Sigmoid colon (tissue), 7 donors: Measurements from ENCODE around the gene SPC24. TPM values are rescaled to one million over a fixed set of nuclear protein-coding genes. Genes with fewer than 3 reads are reported as not detected.

ENCODE experiments used
- DNase-seq: peaks from one replicate; pipeline ENCODE4 v3.0.0-alpha.2; 2019
- H3K27ac ChIP-seq, 4 donors: fragments of 200-600 bp; sonication (generic); one replicate each; pipeline ENCODE4 v1.5.1; 2016 to 2019; ENCODE audit warnings: mild to moderate bottlenecking in 1 of 4
- H3K27me3 ChIP-seq, 3 donors: fragments of 200-600 bp; sonication (generic); one replicate each; pipeline ENCODE4 v1.5.1; 2019; ENCODE audit warnings: mild to moderate bottlenecking in 1 of 3
- H3K36me3 ChIP-seq, 4 donors: fragments of 200-600 bp; sonication (generic); one replicate each; pipeline ENCODE4 v1.5.1; 2016 to 2019
- H3K4me1 ChIP-seq, 4 donors: fragments of 200-600 bp; sonication (generic); one replicate each; pipeline ENCODE4 v1.5.1; 2017 to 2019
- H3K4me3 ChIP-seq, 4 donors: fragments of 200-600 bp; sonication (generic); one replicate each; pipeline ENCODE4 v1.5.1; 2017 to 2019; ENCODE audit warnings: mild to moderate bottlenecking in 2 of 4, moderate library complexity in 1 of 4
- H3K9me3 ChIP-seq, 4 donors: fragments of 200-600 bp in 3 of 4; sonication (generic) in 3 of 4; one replicate each; pipeline versions ENCODE4 v1.5.1 to v1.6.1; 2013 to 2019
- EP300 ChIP-seq, 4 donors: sonication (generic); formaldehyde crosslinking; IDR thresholded peaks; one replicate each; pipeline ENCODE4 v1.6.1; 2017; ENCODE audit warnings: antibody characterized with exemption in 4 of 4
- POLR2A ChIP-seq, 2 donors: fragments of 450-650 bp; IDR thresholded peaks; one replicate each; pipeline ENCODE4 v1.6.1; 2016; ENCODE audit warnings: antibody characterized with exemption in 2 of 2, mild to moderate bottlenecking in 2 of 2, moderate library complexity in 2 of 2
- POLR2AphosphoS5 ChIP-seq, 4 donors: sonication (generic); formaldehyde crosslinking; IDR thresholded peaks; one replicate each; pipeline ENCODE4 v1.6.1; 2017; ENCODE audit warnings: antibody characterized with exemption in 4 of 4
- WGBS, 2 donors: extraction: QIAGEN DNeasy Blood & Tissue Kit; methylation state at CpG; one replicate each; pipeline ENCODE4 v1.1.7; 2013; 5-methylcytosine and 5-hydroxymethylcytosine counted together
- intact Hi-C: fragments of 100-400 bp; cut with DNase I; formaldehyde crosslinking; loops from one replicate; pipeline ENCODE4 v1.15.1; 2023
- polyA plus RNA-seq, 3 donors: library from polyadenylated mRNA; stranded (reverse); fragments of 200-250 nt; gene quantifications; one replicate each; pipeline ENCODE4 v1.2.3, GENCODE V29; 2013
- total RNA-seq, 4 donors: library from RNA; depleted of rRNA; stranded (reverse); fragments of >200 nt; gene quantifications; one replicate each; pipeline ENCODE4 v1.1.0, GENCODE V29; 2016
- TF ChIP-seq, protein P1 (sequence below), 4 experiments: fragments of 450-650 bp in 3 of 4; fragments of 200-600 bp in 1 of 4; IDR thresholded peaks; one replicate each; pipeline ENCODE4 v1.5.1; 2016 to 2019; ENCODE audit warnings: antibody characterized with exemption in 4 of 4, mild to moderate bottlenecking in 3 of 4, moderate library complexity in 2 of 4
- donor health status: healthy with polysubstance abuse.
- donor health status: Bipolar disorder and iron deficiency.
- donor health status: healthy.

The SPC24 gene, protein sequence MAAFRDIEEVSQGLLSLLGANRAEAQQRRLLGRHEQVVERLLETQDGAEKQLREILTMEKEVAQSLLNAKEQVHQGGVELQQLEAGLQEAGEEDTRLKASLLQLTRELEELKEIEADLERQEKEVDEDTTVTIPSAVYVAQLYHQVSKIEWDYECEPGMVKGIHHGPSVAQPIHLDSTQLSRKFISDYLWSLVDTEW
- total RNA-seq (1 to 10 TPM in 3 of 4 donors, under 1 TPM in 1; 0.99 to 6.0 (median 2.8) TPM), polyA plus RNA-seq (10 to 100 TPM in 1 of 3 donors, 1 to 10 TPM in 2; 1.2 to 13.0 (median 2.1) TPM)

DNA sequence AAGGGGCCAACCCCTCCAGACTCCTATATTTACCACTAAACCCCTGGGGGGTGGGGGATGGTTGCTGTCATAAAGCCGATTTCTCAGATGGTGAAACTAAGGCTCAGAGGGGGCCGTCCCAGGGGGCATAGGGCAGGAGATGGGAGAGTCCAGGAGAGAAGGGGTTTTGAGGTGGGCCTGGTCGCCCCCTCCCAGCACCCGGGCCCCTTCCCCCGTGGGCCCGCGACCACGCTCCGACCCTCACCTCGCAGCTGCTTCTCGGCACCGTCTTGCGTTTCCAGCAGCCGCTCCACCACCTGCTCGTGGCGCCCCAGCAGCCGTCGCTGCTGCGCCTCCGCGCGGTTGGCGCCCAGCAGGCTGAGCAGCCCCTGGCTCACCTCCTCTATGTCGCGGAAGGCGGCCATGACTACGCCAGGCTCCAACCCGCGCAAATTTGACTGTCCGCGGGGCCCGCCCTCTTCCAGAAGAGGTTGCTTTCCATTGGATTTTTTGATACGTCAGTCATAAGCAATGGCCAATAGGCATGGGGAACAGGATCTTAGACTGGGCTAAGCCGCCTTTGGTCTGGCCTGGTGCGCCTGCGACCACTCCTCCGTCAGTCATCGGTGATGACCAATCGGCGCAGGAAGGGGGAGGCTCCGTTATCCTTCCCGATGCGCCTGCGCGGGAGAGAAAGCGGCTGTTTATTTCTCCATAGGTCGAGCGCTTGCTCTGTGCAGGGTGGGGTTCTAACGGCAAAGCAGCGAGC lies at the start of gene SPC24:
SPC24 (minus strand) TSS at position 410 of the 748 bp plus-strand sequence; CDS start at position 404, 6 bp downstream.
- Histone ChIP-seq H3K9me3 (no peaks in the 10 kb centered on the region), H3K4me3 (peak within 1 kb of the TSS; percentile 24 to 64 (median 54)), H3K27ac (peak within 1 kb of the TSS; percentile 86 to 95 (median 87)), H3K27me3 (no peaks in the 10 kb centered on the region), H3K4me1 (peaks cover 0 to 85% (median 77%) of the 10 kb centered on the region in 4 donors), H3K36me3 (no peaks in the 10 kb centered on the region)
- intact Hi-C loops, result loop anchor here (5.0 kb wide), 1 partner anchor 382 kb away; the partner anchor contains the start of gene CNN1
- 0 to 1% methylated on average over 50 of the region's 50 CpGs for WGBS, 2 donors
- TF ChIP-seq POLR2AphosphoS5 (IDR thresholded peaks at IDR 0.05) (peak in 3 of 4 donors; percentile 31 to 82 (median 68)), POLR2A (IDR thresholded peaks at IDR 0.05) (no peak), EP300 (IDR thresholded peaks at IDR 0.05) (peak in 1 of 4 donors; percentile 7)
- TF ChIP-seq, protein P1, sequence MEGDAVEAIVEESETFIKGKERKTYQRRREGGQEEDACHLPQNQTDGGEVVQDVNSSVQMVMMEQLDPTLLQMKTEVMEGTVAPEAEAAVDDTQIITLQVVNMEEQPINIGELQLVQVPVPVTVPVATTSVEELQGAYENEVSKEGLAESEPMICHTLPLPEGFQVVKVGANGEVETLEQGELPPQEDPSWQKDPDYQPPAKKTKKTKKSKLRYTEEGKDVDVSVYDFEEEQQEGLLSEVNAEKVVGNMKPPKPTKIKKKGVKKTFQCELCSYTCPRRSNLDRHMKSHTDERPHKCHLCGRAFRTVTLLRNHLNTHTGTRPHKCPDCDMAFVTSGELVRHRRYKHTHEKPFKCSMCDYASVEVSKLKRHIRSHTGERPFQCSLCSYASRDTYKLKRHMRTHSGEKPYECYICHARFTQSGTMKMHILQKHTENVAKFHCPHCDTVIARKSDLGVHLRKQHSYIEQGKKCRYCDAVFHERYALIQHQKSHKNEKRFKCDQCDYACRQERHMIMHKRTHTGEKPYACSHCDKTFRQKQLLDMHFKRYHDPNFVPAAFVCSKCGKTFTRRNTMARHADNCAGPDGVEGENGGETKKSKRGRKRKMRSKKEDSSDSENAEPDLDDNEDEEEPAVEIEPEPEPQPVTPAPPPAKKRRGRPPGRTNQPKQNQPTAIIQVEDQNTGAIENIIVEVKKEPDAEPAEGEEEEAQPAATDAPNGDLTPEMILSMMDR (IDR thresholded peaks at IDR 0.05), result no peak
- peak; percentile 98 for DNase-seq

DNA sequence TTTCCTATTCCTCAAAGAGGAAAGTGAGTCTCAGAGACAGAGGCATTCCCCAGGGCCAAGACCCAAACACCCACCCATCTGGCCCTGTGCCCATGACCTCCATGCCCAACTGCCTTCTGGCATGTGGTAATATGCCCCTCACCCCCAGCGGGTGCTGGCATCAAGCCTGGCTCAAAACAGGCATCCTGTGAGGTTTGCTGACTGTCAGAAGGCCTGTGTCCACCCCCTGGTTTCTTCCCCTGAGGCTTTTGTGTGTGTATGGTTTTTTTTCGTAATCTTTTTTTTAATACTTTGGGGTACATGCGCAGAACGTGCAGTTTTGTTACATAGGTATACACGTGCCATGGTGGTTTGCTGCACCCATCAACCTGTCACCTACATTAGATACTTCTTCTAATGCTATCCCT lies 49.4 kb upstream of the SPC24 start:
- Histone ChIP-seq H3K9me3 (no peaks in the 10 kb centered on the region), H3K4me1 (peaks cover 0 to 43% (median 34%) of the 10 kb centered on the region in 4 donors), H3K27ac (peak overlapping the region; percentile 91 to 98 (median 94)), H3K4me3 (peak overlapping the region in 1 of 4 donors; percentile 45), H3K36me3 (peaks cover 0 to 26% (median 2%) of the 10 kb centered on the region in 4 donors), H3K27me3 (no peaks in the 10 kb centered on the region)
- intact Hi-C loops, result loop anchor here (1.0 to 10.0 kb wide), 3 partner anchors 68 to 260 kb away; no protein-coding TSS in a partner anchor
- peak; percentile 76 for DNase-seq
- 24 to 75% methylated on average over 5 of the region's 5 CpGs for WGBS, 2 donors
- TF ChIP-seq, protein P1 (IDR thresholded peaks at IDR 0.05), result no peak
- no peak for TF ChIP-seq POLR2A (IDR thresholded peaks at IDR 0.05)
- no peak for TF ChIP-seq POLR2AphosphoS5 (IDR thresholded peaks at IDR 0.05)
- no peak for TF ChIP-seq EP300 (IDR thresholded peaks at IDR 0.05)

DNA sequence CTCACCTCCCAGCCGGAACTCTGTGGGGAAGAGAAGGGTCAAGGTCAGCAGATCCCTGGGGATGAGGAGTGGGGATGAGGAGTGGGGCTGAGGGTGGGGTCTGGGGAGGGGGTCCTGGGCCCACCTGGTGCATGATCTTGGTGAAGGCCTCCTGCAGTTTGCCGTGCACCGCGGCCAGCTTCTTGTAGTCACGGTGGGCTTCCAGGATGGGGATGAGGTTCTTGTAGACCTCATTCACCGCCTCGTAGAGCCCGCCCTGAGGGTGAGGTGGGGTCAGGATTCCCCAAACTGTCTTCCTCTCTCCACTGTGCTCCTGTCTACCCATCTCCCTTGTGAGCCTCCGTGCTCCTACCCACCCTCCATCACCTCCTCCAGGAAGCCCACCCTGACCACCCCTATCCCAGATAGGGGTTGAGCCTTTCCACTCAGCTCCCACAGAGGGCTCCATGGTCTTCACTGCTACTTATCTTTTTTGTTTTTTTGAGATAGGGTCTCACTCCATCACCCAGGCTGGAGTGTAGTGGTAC lies 48.6 kb upstream of the SPC24 start:
- Histone ChIP-seq H3K4me3 (peak overlapping the region in 3 of 4 donors; percentile 31 to 45 (median 43)), H3K36me3 (peaks cover 0 to 24% (median 2%) of the 10 kb centered on the region in 4 donors)
- 83 to 86% methylated on average over 9 of the region's 9 CpGs for WGBS, 2 donors

More for the DNA sequence above, 48.6 kb upstream of the SPC24 start:
- Histone ChIP-seq H3K27ac (peak overlapping the region; percentile 91 to 98 (median 94)), H3K4me1 (peaks cover 0 to 49% (median 37%) of the 10 kb centered on the region in 4 donors), H3K27me3 (no peaks in the 10 kb centered on the region), H3K9me3 (no peaks in the 10 kb centered on the region)
- intact Hi-C loops, result loop anchor here (1.0 to 10.0 kb wide), 3 partner anchors 67 to 259 kb away; no protein-coding TSS in a partner anchor
- no peak for TF ChIP-seq POLR2AphosphoS5 (IDR thresholded peaks at IDR 0.05)
- TF ChIP-seq, protein P1 (IDR thresholded peaks at IDR 0.05), result peak in 1 of 4 experiments; percentile 35
- DNase-seq, result no peak
